Heart right ventricle (tissue), 16 donors: ENCODE results near the gene METAP1D. TPM values are rescaled to one million over a fixed set of nuclear protein-coding genes. Genes with fewer than 3 reads are reported as not detected.

Source experiments
- ATAC-seq, 8 donors: fragments of 200-7000 bp; cut with Tn5 transposase; one replicate each; pipeline ENCODE4 v1.9.1; 2020; ENCODE audit warnings: mild to moderate bottlenecking in 8 of 8, moderate library complexity in 8 of 8, moderate number of reproducible peaks in 1 of 8
- DNase-seq, 2 donors: peaks; one replicate each; pipeline ENCODE4 v3.0.0-alpha.2; 2020
- H3K27ac ChIP-seq, 10 donors: fragments of 200-600 bp; sonication (generic) in 2 of 10; one replicate each; pipeline versions ENCODE4 v1.5.0 to v1.8.0; 2020 to 2022; ENCODE audit warnings: mild to moderate bottlenecking in 3 of 10
- H3K27me3 ChIP-seq, 7 donors: fragments of 200-600 bp; one replicate each; pipeline ENCODE4 v1.8.0; 2021 to 2022; ENCODE audit warnings: mild to moderate bottlenecking in 2 of 7
- H3K36me3 ChIP-seq, 9 donors: fragments of 200-600 bp; sonication (generic) in 1 of 9; one replicate each; pipeline versions ENCODE4 v1.5.0 to v1.8.0; 2020 to 2022; ENCODE audit warnings: mild to moderate bottlenecking in 2 of 9
- H3K4me1 ChIP-seq, 9 donors: fragments of 200-600 bp; sonication (generic) in 1 of 9; one replicate each; pipeline versions ENCODE4 v1.5.0 to v1.8.0; 2020 to 2022; ENCODE audit warnings: mild to moderate bottlenecking in 4 of 9
- H3K4me3 ChIP-seq, 10 donors: fragments of 200-600 bp; sonication (generic) in 2 of 10; one replicate each; pipeline versions ENCODE4 v1.5.0 to v1.8.0; 2020 to 2022; ENCODE audit warnings: mild to moderate bottlenecking in 7 of 10, moderate library complexity in 2 of 10
- H3K9me3 ChIP-seq, 11 donors: fragments of 200-600 bp in 10 of 11; sonication (generic) in 2 of 11; one replicate each; pipeline versions ENCODE4 v1.5.0 to v1.8.0; 2013 to 2022; ENCODE audit warnings: mild to moderate bottlenecking in 2 of 11, control low read depth in 1 of 11, moderate library complexity in 1 of 11
- WGBS, 2 donors: extraction: QIAGEN DNeasy Blood & Tissue Kit; methylation state at CpG; one replicate each; pipeline ENCODE4 v1.1.7; 2013; ENCODE audit warnings: inconsistent platforms in 1 of 2; 5-methylcytosine and 5-hydroxymethylcytosine counted together
- intact Hi-C, 10 donors: fragments of 100-400 bp; cut with DNase I; formaldehyde crosslinking; loops; one replicate each; pipeline versions ENCODE4 v1.11.1 to v1.14.2; 2022
- polyA plus RNA-seq, 2 donors: library from polyadenylated mRNA; stranded (reverse); fragments of 200-250 nt; gene quantifications; one replicate each; pipeline ENCODE4 v1.2.3, GENCODE V29; 2013
- total RNA-seq, 10 donors: library from RNA; stranded (reverse); fragmentation: NEBNext Ultra II Directional in 3 of 10; extraction: Animal tissue kit (Norgen Biotek cat#: 25700) in 3 of 10; gene quantifications; one replicate each; pipeline versions ENCODE4 v1.2.1 to v1.2.4, GENCODE V29; 2021 to 2023
- TF ChIP-seq, protein P1 (sequence below), 9 donors: fragments of 200-600 bp; sonication (generic) in 2 of 9; IDR thresholded peaks; one replicate each; pipeline versions ENCODE4 v1.5.0 to v1.8.0; 2021 to 2022; ENCODE audit warnings: antibody characterized with exemption in 9 of 9, mild to moderate bottlenecking in 5 of 9, moderate library complexity in 1 of 9
- donor health status: Arrhythmogenic right ventricular cardiomyopathy.
- donor health status: ischemic (EF 13 %, LVEDD 7.1; RV severe dilation, severe dysfunction).
- donor health status: healthy with polysubstance abuse.
- donor health status: DM: no; HTN: yes; CAD: no.
- donor health status: DM: no; HTN: no; CAD: no.
- donor health status: ischemic (EF 25% LVEDD 6.9; RV normal size, moderate dysfunction).
- donor health status: ischemic (EF 25% LVEDD 5.7; RV mildly dilated, moderate dysfunction).
- donor health status: healthy.
- donor health status: DM: yes; HTN: yes; CAD: no.
- donor health status: Ischemic cardiomyopathy.
- donor health status: ischemic (EF 35%, LVEDD 5.7; RV mildly dilated, moderate dysfunction).
- donor health status: nonischemic (EF 11% LVEDD 7.7; RV severe dilation, severe dysfunction).
- donor health status: DM: yes; HTN: yes; CAD: no.
- donor health status: PGD.
- donor health status: ischemic (EF 29% LVEDD 5.4; RV normal size, mild dysfunction).
- donor health status: nonischemic (EF 23%, LVEDD 6.1; RV moderate dilation, normal function).

METAP1D gene
- total and polyA plus RNA-seq, 12 donors = 3.4 to 8.3 (median 6.1) TPM

DNA sequence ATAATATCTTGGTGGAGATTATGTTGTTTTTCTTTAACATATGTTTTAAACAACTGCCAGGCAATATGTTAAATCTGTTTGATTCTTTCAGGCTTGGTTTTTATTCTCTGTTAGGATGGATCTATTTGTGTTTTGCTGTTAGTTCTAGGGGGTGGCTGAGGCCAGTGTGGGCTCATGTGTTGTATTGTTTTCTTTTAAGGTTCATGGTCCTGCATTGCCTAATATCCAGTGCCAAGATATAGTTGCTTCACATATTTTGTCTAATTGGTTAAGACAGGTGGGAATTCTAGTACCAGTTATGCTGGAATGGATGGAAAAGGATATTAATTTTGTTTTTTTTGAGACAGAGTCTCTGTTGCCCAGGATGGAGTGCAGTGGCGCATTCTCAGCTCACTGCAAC lies 7.6 kb downstream of the METAP1D start:
- DNase-seq (no peak), ATAC-seq (no peak)
- H3K27ac ChIP-seq = no peak overlapping the region
- peaks cover 0 to 8% (median 0%) of the 10 kb centered on the region in 11 donors for H3K9me3 ChIP-seq
- no peaks in the 10 kb centered on the region for H3K36me3 ChIP-seq
- TF ChIP-seq, protein P1, sequence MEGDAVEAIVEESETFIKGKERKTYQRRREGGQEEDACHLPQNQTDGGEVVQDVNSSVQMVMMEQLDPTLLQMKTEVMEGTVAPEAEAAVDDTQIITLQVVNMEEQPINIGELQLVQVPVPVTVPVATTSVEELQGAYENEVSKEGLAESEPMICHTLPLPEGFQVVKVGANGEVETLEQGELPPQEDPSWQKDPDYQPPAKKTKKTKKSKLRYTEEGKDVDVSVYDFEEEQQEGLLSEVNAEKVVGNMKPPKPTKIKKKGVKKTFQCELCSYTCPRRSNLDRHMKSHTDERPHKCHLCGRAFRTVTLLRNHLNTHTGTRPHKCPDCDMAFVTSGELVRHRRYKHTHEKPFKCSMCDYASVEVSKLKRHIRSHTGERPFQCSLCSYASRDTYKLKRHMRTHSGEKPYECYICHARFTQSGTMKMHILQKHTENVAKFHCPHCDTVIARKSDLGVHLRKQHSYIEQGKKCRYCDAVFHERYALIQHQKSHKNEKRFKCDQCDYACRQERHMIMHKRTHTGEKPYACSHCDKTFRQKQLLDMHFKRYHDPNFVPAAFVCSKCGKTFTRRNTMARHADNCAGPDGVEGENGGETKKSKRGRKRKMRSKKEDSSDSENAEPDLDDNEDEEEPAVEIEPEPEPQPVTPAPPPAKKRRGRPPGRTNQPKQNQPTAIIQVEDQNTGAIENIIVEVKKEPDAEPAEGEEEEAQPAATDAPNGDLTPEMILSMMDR (IDR thresholded peaks at IDR 0.05) = no peak
- intact Hi-C loops = no loop called here
- WGBS, 2 donors = 100% methylated on average over 1 of the region's 1 CpG
- H3K4me1 ChIP-seq = peaks cover 0 to 10% (median 0%) of the 10 kb centered on the region in 9 donors
- H3K27me3 ChIP-seq = no peaks in the 10 kb centered on the region
- H3K4me3 ChIP-seq = no peak overlapping the region

DNA sequence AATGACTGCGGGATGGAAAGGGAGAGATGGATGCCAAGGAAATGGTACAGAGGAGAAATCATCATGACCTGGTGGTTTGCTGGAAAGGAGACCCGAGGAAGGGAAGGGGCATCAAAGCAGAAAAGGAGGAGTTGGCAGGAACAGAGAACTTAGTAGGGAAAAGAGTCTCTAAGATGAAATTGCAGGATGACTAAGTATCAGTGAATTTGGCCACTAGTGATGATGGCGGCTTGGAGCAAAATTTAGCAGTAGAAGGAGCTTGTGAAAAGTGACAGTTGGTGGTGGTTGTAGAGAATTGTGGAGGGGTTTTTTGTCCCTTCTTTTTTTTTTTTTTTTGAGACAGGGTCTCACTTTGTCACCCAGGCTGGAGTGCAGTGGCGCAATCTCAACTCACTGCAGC lies 10.1 kb downstream of the METAP1D start:
- H3K9me3 ChIP-seq = peaks cover 0 to 8% (median 0%) of the 10 kb centered on the region in 11 donors
- H3K27ac ChIP-seq = no peak overlapping the region
- 86 to 92% methylated on average over 4 of the region's 4 CpGs for WGBS, 2 donors
- TF ChIP-seq, protein P1 (IDR thresholded peaks at IDR 0.05) = no peak
- intact Hi-C loops = no loop called here
- no peak overlapping the region for H3K4me3 ChIP-seq
- H3K27me3 ChIP-seq = no peaks in the 10 kb centered on the region
- DNase-seq = no peak
- peaks cover 0 to 17% (median 0%) of the 10 kb centered on the region in 9 donors for H3K4me1 ChIP-seq
- no peaks in the 10 kb centered on the region for H3K36me3 ChIP-seq
- ATAC-seq = no peak

DNA sequence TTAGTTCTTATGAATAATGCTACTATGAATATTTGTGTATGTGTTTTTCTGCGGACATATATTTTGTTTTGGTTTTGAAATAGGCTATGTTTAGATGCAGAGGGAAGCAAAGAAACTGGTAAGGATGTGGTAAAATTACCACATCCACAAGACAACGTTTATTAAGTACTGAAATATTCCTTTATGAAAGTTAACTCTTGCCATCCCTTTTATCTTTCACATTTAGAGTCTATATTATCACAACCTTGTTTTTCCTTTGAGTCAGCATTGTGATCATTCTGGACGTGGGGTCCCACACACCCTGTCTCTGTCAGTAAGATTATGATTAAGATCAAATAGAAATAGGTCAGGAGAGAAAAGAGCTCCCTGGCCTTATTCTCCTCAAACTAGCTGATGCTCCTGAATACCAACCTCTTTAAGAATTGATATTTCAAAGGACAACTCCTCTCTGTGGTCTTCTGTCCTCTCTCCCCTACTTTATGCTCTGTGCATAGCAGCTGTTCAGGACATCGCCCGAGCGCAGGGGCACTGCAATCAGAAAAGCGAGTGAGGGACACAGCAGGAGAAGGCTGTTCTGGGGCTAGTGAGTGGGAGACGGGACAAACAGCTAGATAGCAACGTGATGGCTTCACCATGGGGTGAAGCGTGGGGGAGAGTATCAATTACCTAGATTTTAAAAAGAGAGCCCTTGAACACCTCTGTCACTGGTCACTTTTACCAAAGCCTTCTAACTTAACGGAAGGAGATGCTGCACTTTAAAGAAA lies 12.2 kb downstream of the METAP1D start:
- Histone ChIP-seq H3K4me1 (peaks cover 0 to 17% (median 0%) of the 10 kb centered on the region in 9 donors), H3K27ac (no peak overlapping the region), H3K9me3 (peaks cover 0 to 4% (median 0%) of the 10 kb centered on the region in 11 donors), H3K36me3 (no peaks in the 10 kb centered on the region), H3K4me3 (no peak overlapping the region), H3K27me3 (no peaks in the 10 kb centered on the region)
- 80 to 81% methylated on average over 11 of the region's 11 CpGs for WGBS, 2 donors
- ATAC-seq = no peak
- DNase-seq = no peak
- intact Hi-C loops = no loop called here
- TF ChIP-seq, protein P1 (IDR thresholded peaks at IDR 0.05) = no peak

DNA sequence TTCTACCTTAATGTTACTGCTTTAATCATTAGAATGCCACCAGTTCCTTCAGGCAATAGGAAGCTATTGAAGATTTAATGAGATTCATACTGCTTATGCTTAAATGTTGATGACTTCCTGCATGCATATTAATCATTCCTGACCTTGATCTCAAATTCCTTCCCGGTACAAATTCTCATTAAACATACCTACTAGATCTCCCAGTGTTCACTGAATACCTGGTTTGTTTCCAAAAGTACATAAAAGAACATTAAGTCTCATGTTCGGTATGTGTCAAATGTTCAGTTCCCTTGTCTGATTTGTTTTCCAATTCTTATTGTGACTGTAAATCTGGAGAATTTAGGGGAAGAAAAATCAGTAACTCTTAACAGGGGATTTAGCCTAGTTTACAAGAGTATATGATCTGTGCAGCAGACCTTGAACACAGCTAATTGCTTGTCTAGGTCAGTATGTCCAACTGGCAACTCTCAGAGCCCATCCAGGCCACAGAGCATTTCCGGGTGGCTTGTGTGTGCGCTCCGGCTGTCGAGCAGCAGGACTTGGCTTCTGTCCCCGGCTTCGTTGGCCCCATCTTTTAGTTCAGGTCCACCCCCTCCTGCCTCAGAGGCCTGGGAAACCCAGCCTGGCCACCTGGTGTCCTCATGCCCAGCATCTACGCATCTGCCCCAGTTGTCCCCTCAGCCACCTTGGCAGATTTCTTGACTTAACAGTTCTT lies 13.1 kb downstream of the METAP1D start:
- TF ChIP-seq, protein P1 (IDR thresholded peaks at IDR 0.05) = no peak
- Histone ChIP-seq H3K4me3 (no peak overlapping the region), H3K9me3 (no peaks in the 10 kb centered on the region), H3K4me1 (peaks cover 0 to 17% (median 0%) of the 10 kb centered on the region in 9 donors), H3K27me3 (no peaks in the 10 kb centered on the region), H3K36me3 (no peaks in the 10 kb centered on the region), H3K27ac (no peak overlapping the region)
- DNase-seq (no peak), ATAC-seq (peak in 1 of 8 donors; percentile 27)
- intact Hi-C loops = no loop called here
- 63 to 67% methylated on average over 9 of the region's 9 CpGs for WGBS, 2 donors
